Caco-2 (cell line): ENCODE data around the gene NFIX. TPM values are rescaled to one million over a fixed set of nuclear protein-coding genes. Genes with fewer than 3 reads are reported as not detected.

ENCODE experiments used
- BruUV-seq: library from RNA; stranded (reverse); fragments of 400-500 nt; replicated peaks from 2 replicates; lab custom pipeline; 2021; lab: Mats Ljungman, UMichigan
- CTCF ChIA-PET: fragments of 300-600 bp; sonication (Branson Sonifier 250); formaldehyde crosslinking; loops from one replicate; lab custom pipeline; 2022; ENCODE audit warnings: antibody characterized with exemption; lab: Charles Lee
- POLR2A ChIA-PET: fragments of 300-600 bp; sonication (Branson Sonifier 250); formaldehyde crosslinking; loops from one replicate; lab custom pipeline; 2022; ENCODE audit warnings: antibody characterized with exemption; lab: Charles Lee
- DNase-seq, 2 experiments: peaks; one replicate each; pipeline versions ENCODE4 v3.0.0 to v3.0.0-alpha.2; 2020 to 2022
- H3K27me3 ChIP-seq: replicated peaks from 2 replicates; pipeline ENCODE4 v1.6.0; 2011; ENCODE audit warnings: low read length; ENCODE audit not compliant: control insufficient read depth, insufficient read depth
- H3K36me3 ChIP-seq: 2 replicates; pipeline ENCODE4 v1.5.1; 2011; ENCODE audit warnings: low read length; ENCODE audit not compliant: control insufficient read depth, insufficient read depth
- H3K4me1 ChIP-seq: fragments of 250-450 bp; sonication (Bioruptor Pico); 2 replicates; pipeline ENCODE4 v1.5.1; 2020; ENCODE audit warnings: mild to moderate bottlenecking
- H3K4me3 ChIP-seq: 2 replicates; pipeline ENCODE4 v1.5.1; 2011; ENCODE audit warnings: low read depth, mild to moderate bottlenecking, control low read depth, low read length
- H3K9me3 ChIP-seq: fragments of 250-450 bp; sonication (Bioruptor Pico); 2 replicates; pipeline ENCODE4 v1.5.1; 2020; ENCODE audit warnings: mild to moderate bottlenecking, moderate library complexity
- H3K27ac Mint-ChIP-seq: one replicate; pipeline ENCODE4 v1.8.0; 2022; ENCODE audit warnings: mixed read lengths; ENCODE audit not compliant: unreplicated experiment
- H3K27me3 Mint-ChIP-seq: one replicate; pipeline ENCODE4 v1.8.0; 2022; ENCODE audit warnings: mixed read lengths; ENCODE audit not compliant: insufficient read depth, unreplicated experiment
- H3K36me3 Mint-ChIP-seq: one replicate; pipeline ENCODE4 v1.8.0; 2022; ENCODE audit warnings: mild to moderate bottlenecking, mixed read lengths; ENCODE audit not compliant: insufficient read depth, unreplicated experiment
- H3K4me1 Mint-ChIP-seq: one replicate; pipeline ENCODE4 v1.8.0; 2022; ENCODE audit warnings: low read depth, mixed read lengths; ENCODE audit not compliant: unreplicated experiment
- H3K4me3 Mint-ChIP-seq: one replicate; pipeline ENCODE4 v1.8.0; 2022; ENCODE audit warnings: mild to moderate bottlenecking, moderate library complexity, mixed read lengths; ENCODE audit not compliant: unreplicated experiment
- H3K9me3 Mint-ChIP-seq: one replicate; pipeline ENCODE4 v1.8.0; 2022; ENCODE audit warnings: mixed read lengths; ENCODE audit not compliant: unreplicated experiment
- intact Hi-C: fragments of 100-400 bp; cut with micrococcal nuclease; formaldehyde crosslinking; loops from one replicate; pipeline ENCODE4 v1.10.0; 2022; ENCODE audit not compliant: unreplicated experiment
- total RNA-seq: library from RNA; stranded (reverse); gene quantifications from 2 replicates; pipeline ENCODE4 v1.2.3, GENCODE V29; 2022
- TF ChIP-seq, protein P1 (sequence below), 2 experiments: fragments of 200-600 bp in 1 of 2; IDR thresholded peaks; 1 replicate in 1 of 2; 2 replicates in 1 of 2; pipeline versions ENCODE4 v1.5.1 to v1.8.0; 2011 to 2022; ENCODE audit warnings: antibody characterized with exemption in 1 of 2, control low read depth in 1 of 2, inconsistent platforms in 1 of 2, low read depth in 1 of 2, low read length in 1 of 2, mild to moderate bottlenecking in 1 of 2, moderate library complexity in 1 of 2; ENCODE audit not compliant: insufficient read depth in 1 of 2, severe bottlenecking in 1 of 2, unreplicated experiment in 1 of 2

NFIX gene
- total RNA-seq, 1 experiment from 2014 or later = 0.82 TPM

DNA sequence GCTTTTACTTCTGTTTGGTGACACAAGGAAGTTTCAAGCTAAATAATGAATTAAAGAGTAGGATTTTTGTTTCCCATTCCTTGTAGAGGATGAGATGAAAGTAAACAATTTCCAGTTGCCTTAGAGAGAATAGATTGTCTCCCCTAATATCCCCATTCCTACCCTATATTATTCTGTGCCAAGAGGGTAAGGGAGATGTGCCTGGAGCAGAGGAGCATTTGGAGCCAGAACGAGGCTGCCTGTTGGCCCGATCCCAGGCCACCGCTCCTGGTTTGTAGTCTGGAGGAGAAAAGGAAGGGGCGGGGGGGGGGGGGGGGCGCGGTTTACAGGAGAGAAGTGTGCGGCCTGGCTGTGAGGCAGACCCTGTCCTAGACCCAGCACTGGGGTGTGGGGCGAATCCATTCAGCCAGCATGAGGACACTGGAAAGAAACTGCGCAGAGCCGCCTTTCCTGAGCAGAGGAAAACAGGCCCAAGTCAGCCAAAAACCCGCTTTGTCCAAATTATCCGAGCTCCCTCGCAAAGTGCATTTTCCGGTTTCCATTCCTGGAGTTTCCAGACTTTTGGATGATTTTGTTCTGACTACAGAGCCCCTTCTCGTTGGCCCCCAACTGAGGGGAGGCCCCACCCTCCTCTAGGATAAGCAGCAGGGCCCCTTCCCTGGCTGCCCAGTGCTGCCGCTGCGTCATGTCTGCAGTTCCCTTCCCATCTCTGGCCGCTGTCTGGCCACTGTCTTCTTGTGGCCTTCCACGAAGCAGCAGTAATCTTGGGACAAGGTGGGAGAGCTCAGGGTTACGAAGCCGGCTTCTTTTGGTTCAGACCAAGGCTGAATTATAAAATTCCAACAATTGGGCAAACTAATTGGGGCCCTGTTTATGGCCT lies 23.0 kb downstream of the NFIX start:
- H3K9me3 ChIP-seq = no peaks in the 10 kb centered on the region
- CTCF ChIA-PET = no interaction called here
- H3K4me1 Mint-ChIP-seq = no peaks in the 10 kb centered on the region

DNA sequence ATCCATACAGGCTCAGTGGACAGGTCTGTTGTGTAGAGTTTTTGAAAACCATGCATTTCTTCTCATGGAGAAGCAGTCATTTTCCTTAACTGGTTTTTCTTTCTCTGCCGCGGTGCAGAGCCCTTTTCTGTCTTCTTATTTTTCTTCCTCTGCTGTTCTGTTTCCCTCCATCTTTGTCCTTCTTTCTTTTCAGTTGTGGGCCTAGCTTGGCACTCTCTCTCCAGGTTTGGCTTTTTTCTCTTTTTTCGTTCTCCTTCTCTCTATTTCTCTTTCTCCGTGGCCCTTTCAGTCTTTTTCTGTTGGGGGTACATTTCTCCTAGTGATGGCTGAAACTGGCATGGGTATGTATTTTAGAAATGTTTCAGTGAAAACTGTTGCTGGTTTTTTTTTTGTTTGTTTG lies 24.1 kb downstream of the NFIX start:
- no peaks in the 10 kb centered on the region for H3K36me3 ChIP-seq
- no peaks in the 10 kb centered on the region for H3K4me1 Mint-ChIP-seq
- TF ChIP-seq, protein P1, sequence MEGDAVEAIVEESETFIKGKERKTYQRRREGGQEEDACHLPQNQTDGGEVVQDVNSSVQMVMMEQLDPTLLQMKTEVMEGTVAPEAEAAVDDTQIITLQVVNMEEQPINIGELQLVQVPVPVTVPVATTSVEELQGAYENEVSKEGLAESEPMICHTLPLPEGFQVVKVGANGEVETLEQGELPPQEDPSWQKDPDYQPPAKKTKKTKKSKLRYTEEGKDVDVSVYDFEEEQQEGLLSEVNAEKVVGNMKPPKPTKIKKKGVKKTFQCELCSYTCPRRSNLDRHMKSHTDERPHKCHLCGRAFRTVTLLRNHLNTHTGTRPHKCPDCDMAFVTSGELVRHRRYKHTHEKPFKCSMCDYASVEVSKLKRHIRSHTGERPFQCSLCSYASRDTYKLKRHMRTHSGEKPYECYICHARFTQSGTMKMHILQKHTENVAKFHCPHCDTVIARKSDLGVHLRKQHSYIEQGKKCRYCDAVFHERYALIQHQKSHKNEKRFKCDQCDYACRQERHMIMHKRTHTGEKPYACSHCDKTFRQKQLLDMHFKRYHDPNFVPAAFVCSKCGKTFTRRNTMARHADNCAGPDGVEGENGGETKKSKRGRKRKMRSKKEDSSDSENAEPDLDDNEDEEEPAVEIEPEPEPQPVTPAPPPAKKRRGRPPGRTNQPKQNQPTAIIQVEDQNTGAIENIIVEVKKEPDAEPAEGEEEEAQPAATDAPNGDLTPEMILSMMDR (IDR thresholded peaks at IDR 0.05; ENCODE audit: insufficient read depth in 1 of 2, low read depth in 1 of 2, low read length in 1 of 2, severe bottlenecking in 1 of 2, unreplicated experiment in 1 of 2) = no peak
- H3K4me1 ChIP-seq = no peaks in the 10 kb centered on the region
- no peaks in the 10 kb centered on the region for H3K36me3 Mint-ChIP-seq
- CTCF ChIA-PET = no interaction called here
- H3K27me3 Mint-ChIP-seq = peaks cover 30% of the 10 kb centered on the region
- intact Hi-C loops = no loop called here
- BruUV-seq = no TSS peak
- POLR2A ChIA-PET = no interaction called here
- no peak for DNase-seq
- no peak overlapping the region for H3K4me3 Mint-ChIP-seq
- H3K4me3 ChIP-seq = no peak overlapping the region
- no peaks in the 10 kb centered on the region for H3K27me3 ChIP-seq
- H3K27ac Mint-ChIP-seq = no peak overlapping the region
- H3K9me3 Mint-ChIP-seq = no peaks in the 10 kb centered on the region
- no peaks in the 10 kb centered on the region for H3K9me3 ChIP-seq

More for the DNA sequence above, 23.0 kb downstream of the NFIX start:
- Histone ChIP-seq H3K36me3 (no peaks in the 10 kb centered on the region), H3K4me1 (peaks cover 6% of the 10 kb centered on the region; the same call in 1 of the 2 replicates), H3K4me3 (no peak overlapping the region), H3K27me3 (no peaks in the 10 kb centered on the region)
- TF ChIP-seq, protein P1 (IDR thresholded peaks at IDR 0.05; ENCODE audit: insufficient read depth in 1 of 2, low read depth in 1 of 2, low read length in 1 of 2, severe bottlenecking in 1 of 2, unreplicated experiment in 1 of 2) = no peak
- BruUV-seq = no TSS peak
- H3K4me3 Mint-ChIP-seq = no peak overlapping the region
- DNase-seq = no peak
- H3K27me3 Mint-ChIP-seq = peaks cover 27% of the 10 kb centered on the region
- no peaks in the 10 kb centered on the region for H3K36me3 Mint-ChIP-seq
- POLR2A ChIA-PET = no interaction called here
- no peaks in the 10 kb centered on the region for H3K9me3 Mint-ChIP-seq
- intact Hi-C loops = no loop called here
- no peak overlapping the region for H3K27ac Mint-ChIP-seq

DNA sequence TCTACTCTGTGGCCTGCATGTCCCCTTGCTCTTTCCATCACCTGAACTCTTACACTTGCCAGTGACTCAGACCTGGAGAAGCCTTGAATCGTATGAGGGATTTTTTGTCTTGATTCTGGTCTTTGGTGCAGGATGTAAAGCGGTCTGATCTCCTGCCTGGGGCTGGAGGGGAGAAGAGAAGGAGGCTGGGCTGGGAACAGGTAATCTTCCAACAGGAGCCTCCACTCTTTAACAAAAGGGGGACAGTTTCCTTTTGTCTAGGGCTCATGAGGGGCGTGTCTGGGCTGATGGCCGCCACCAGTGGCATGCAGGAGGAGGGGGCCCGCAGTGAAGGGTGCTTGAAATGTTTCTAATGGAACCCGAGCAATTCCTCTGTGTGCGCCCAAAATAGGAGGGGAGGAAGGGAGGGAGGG lies 24.7 kb downstream of the NFIX start:
- DNase-seq = no peak
- intact Hi-C loops = no loop called here
- ChIA-PET CTCF (no interaction called here), POLR2A (no interaction called here)
- no peaks in the 10 kb centered on the region for H3K36me3 Mint-ChIP-seq
- no peaks in the 10 kb centered on the region for H3K36me3 ChIP-seq
- H3K4me1 Mint-ChIP-seq = no peaks in the 10 kb centered on the region
- TF ChIP-seq, protein P1 (IDR thresholded peaks at IDR 0.05; ENCODE audit: insufficient read depth in 1 of 2, low read depth in 1 of 2, low read length in 1 of 2, severe bottlenecking in 1 of 2, unreplicated experiment in 1 of 2) = no peak
- H3K4me3 ChIP-seq = no peak overlapping the region
- H3K27ac Mint-ChIP-seq = no peak overlapping the region
- no peaks in the 10 kb centered on the region for H3K27me3 ChIP-seq
- H3K27me3 Mint-ChIP-seq = peaks cover 29% of the 10 kb centered on the region
- no peaks in the 10 kb centered on the region for H3K4me1 ChIP-seq
- BruUV-seq = no TSS peak
- no peak overlapping the region for H3K4me3 Mint-ChIP-seq
- H3K9me3 ChIP-seq = no peaks in the 10 kb centered on the region
- no peaks in the 10 kb centered on the region for H3K9me3 Mint-ChIP-seq
